NCI-H2171 treated with DMSO at 0.1 percent for 48 hours (cell line): Measurements from ENCODE around the gene KLHL1.
"Not testable (repeated sequence)": the region's sequence is repeated elsewhere in the genome, so short reads cannot be mapped to it uniquely, and the experiment has no call there.

Experiments used
- DNase-seq: peaks from one replicate; lab custom pipeline; 2025; lab: John Stamatoyannopoulos, UW

Gene KLHL1

GRCh38 chr13:70108356-70109105 lies at the start of gene KLHL1:
Gene KLHL1 (minus strand): TSS chr13:70108452. CDS start chr13:70107699, 753 bp downstream.
- DNase-seq: peak; percentile 45

- DNase-seq: not testable (repeated sequence)
Observed at GRCh38 chr13:70142658-70143057, 34.4 kb upstream of the KLHL1 start.

DNA sequence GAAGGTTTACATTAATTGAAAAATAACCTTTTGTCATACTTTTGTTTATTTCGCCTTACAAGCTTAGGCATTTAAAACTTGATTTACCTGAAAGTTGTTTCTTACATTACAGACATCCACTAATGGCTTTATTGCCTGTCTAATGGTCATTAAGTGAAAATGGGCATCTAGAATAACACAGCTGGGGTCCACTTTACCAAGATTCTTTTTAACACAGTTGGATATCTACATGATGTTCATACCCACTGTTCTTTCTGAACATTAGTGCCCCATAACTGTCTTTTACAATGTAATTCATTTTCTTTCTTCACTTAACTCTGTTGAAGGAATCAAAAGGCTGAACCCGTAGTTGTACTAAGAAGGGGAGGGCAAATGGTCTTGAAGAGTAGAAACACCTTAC lies 19.8 kb upstream of the KLHL1 start:
- no peak for DNase-seq

DNA sequence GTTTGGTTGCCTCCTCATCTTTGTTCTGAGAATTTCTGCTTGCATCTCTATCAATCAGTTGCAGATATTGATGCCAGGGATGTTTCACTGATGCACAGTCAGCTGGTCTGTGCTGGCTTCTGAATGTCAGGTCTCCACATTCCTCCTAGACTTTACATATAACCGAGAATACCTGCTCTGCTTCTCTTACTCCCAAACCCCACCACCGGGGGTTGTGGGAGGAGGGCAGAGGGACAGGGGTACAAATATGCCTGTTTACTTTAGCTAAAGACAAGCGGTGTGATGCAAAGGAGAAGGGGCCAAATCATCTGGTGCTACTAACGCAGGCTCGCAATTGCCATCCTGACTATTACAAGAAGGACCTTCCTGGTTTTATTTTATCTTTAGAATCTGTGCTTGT lies 17.4 kb upstream of the KLHL1 start:
- no peak for DNase-seq

- DNase-seq: no peak
Observed at GRCh38 chr13:70117338-70117905, 9.2 kb upstream of the KLHL1 start.

DNA sequence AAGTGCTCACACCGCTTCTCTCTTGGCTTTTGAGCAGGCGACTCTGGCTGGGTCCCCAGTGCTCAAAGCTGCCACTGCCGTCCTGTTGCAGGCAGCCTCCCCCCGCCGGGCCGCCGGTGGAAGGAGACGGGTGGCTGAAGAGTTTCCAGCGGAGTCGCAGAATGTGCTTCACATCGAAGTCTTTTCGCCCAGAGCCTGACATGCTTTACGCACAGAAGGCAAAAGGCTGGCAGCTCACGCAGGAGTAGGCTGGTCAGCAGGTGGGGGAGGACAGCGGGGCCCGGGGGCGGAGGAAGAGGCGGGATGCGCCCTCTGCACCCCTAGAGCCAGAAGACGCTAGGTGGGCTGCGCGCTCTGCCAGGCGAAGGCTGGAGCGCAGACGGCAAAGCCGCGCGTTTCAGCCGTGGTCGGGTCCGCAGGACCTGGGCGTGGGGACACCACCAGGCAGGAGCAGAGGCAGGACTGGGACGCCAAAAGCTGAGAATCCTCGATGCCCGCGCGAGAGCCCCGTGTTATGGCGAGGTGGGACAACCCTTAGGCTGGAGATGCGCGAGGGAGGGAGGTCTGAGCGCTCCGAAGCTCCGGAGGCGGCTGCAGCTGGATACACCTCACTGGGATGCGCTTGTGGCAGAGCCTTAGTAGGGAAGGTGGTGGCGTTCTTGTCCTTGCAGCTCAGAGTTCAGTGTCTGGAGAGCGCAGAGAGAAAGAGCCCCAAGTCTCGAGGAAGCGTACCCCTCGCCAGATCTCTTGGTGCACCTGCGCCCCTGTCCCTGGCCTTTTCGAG lies 562 bp downstream of the KLHL1 start, which contains the start of gene ATXN8OS:
ATXN8OS (plus strand) TSS at position 329 of the 784 bp plus-strand sequence.
- peak; percentile 45 for DNase-seq

DNA sequence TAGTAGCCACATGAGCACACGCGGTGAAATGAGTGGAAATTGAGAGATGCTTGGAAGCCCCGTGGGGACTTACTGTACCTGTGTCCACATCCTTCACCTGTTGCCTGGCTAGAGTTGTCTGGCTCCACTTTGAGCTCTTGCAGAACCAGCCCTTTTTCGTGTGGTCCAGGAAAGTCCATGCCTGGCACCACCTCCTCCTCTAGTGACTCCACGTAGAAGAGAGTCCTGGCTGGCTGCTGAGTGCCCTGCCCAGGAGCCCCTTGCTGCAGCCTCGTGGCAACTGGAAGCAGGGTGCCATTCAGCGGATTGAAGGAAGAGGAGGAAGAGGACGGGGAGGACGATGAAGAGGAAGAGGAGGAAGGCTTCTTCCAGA lies 1.1 kb downstream of the KLHL1 start:
- no peak for DNase-seq

- DNase-seq: no peak
Observed at GRCh38 chr13:70104481-70104880, 3.8 kb downstream of the KLHL1 start.

DNA sequence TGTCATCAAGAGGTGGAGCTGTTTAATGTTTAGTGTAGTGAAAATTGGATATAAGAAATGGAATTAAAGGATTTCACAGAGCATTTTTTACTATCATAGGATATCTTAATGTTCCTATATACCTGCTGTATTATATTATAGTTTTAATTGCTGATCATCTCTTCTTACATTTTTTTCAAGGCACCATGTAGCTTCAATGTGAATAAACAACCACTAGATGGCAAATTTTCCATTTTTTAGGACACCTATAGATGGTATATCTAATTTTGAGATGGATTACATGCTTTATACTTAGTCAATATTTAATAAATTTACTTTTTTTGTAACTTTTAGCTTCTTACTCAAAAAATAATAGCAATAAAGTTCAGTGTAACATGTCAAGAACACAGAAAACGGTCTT lies 9.6 kb downstream of the KLHL1 start:
- peak; percentile 60 for DNase-seq

GRCh38 chr13:70090036-70090723 lies 18.1 kb downstream of the KLHL1 start:
- no peak for DNase-seq

DNA sequence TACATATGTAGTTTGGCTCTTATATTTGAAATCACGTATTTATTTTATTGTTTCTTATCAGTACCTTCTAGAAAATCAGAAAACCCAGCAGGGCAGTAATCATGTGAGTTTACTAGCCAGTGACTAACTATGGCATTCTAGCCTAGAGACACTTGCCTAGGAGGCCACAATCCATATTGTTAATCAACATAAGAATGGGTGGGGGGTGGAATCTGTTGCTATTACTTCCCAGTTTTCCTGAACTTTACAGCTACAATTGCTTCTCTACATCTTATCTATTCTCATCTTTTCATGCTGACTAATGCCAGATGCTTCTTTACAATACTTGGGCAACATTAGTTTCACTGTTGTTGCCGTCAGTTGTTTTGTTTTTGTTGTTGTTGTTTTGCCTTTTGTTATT lies 19.3 kb downstream of the KLHL1 start:
- DNase-seq: no peak

DNA sequence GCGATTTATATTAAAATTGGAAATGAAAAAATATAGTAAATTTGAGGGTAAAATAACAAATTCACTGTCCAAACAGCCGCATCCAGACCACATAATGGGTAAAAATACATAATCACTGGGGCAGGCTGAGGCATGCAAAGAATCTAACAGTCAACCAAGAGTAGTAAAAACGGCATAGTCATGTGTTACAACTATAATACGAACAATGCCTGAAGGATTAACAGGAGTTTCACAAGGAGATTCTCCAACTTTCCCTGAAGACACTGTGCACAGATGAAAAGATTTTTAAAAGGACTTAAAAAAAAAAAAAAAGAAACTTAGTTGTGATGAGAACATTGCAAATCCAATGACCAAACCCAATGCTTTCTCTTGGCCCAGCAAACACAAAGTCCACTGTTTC lies 21.0 kb downstream of the KLHL1 start:
- no peak for DNase-seq

- DNase-seq: no peak
Observed at GRCh38 chr13:70080012-70080411, 28.2 kb downstream of the KLHL1 start.

DNA sequence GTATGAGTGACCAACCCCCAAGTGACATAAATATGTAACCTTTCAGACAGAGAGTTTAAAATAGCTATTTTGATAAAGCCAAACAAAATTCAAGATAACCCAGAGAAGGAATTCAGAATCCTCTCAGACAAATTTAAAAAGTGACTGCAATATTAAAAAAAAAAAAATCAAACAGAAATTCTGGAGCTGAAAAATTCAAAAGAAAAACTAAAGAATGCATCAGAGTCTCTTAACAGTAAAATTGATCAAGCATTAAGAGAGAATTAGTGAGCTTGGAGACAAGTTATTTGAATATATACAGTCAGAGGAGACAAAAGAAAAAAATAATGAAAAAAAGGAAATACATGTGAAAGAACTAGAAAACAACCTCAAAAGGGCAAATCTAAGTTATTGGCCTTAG lies 53.7 kb downstream of the KLHL1 start:
- no peak for DNase-seq

DNA sequence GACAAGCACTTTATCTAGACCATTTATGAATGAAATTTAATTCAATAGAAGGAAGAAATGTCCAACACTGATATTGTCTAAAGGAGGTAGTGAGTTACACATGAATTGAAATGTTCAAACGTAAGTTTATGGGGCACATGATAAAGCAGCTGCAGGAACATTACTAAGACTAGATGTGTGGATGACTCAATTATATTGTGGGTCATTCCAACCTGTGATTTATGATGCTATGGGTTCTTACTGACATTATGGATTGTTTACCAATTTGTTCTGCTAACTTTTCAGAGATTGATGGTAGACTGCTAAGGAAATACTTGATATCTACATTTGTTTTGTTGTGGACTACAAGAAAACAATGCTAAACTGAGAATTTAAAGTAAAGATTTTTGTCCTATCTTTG lies 56.7 kb downstream of the KLHL1 start:
- no peak for DNase-seq

DNA sequence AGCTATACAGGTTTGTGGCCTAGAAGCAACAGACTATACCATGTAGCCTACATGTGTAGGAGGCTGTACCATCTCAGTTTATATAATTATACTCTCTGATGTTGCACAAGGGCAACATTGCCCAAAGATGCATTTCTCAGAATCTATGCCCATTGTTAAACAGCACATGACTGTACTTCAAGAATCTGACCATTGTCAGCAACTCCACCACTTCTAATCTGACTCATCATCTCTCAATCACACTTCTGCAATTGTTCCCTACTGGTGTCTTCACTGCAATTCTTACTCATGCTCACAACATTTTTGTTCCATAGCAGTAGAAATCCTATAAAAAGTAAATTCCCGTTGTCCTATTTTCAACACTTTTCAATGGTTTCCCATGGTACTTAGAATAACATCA lies 64.6 kb downstream of the KLHL1 start:
- DNase-seq: no peak

DNA sequence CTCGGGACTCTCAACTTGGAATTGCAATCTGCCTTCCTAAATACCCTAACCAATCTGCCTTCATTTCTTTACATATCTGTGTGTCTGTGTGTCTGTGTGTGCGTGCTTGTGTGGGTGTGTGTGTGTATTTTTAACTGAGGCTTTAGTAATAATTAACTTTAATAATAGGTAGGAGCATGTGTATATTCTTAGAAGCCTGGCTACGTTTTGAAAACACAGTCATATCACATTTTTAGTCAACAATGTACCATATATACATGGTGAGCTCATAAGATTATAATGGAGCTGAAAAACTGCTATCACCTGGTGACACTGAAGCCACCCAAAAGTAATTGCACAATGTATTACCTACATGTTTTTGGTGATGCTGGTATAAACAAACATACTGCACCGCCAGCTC lies 66.1 kb downstream of the KLHL1 start:
- DNase-seq: no peak

- DNase-seq: peak; percentile 52
Observed at GRCh38 chr13:70034286-70034685, 74.0 kb downstream of the KLHL1 start.

- no peak for DNase-seq
Observed at GRCh38 chr13:70027551-70027950, 80.7 kb downstream of the KLHL1 start.

DNA sequence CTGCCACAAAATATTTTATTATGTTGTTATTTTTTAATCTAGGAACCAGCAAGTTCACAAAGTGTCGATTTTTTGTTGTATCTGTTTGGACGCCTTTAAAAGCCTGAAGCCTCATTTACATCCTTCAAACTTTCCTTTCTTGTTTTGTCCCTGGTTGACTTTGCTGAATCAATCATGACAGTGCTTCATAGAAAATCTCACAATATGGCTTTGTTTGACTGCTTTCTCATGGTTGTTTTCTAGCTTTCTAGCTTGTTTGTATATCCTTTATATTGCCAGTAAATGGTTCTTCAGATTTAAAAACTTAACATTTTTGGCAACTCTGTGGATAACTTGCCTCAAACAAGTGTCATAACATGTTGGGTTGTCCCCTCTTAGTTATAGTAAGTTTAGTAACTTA lies 84.7 kb downstream of the KLHL1 start:
- no peak for DNase-seq

DNA sequence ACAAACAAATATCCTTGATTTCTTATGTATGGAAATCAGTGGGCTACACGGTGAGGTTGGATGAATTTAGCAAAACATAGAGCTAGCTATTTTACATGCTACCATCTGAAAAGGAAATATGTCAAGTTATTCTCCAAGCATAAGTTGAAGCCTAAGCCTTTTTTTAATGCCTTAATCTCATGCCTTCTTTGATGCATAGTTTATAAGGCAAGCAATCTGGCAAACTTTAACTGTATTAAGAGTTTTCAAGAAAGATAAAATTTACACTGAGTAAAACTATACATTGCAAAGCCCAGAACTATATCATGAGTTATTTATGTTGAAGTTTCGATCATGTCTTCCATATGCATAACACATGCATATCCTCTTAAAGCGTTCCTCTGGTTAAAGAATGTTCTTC lies 85.6 kb downstream of the KLHL1 start:
- DNase-seq: no peak

DNA sequence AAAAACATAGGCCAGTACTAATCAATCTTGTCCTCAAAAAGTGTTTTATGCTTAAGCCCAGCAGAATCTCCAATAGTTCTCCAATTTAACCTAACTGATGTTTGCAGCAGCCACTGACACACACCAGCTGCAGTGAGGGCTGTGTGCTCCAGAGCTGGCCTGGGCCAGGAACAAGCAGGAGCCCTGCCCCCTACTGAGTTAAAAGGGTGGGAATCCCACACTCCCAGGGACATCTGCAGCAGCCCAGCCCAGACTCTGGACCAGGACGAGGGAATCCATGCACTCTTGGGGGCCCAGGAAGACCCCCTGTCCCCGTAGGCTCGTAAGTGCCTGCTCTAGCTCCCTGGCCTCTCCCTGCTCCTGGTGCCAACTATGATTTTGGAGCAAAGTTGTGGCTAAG lies 92.1 kb downstream of the KLHL1 start:
- no peak for DNase-seq

- no peak for DNase-seq
Observed at GRCh38 chr13:70014337-70014736, 93.9 kb downstream of the KLHL1 start.
